CD4-positive, alpha-beta T cell (primary cell): ENCODE measurements around the gene SDF4. TPM values are rescaled to one million over a fixed set of nuclear protein-coding genes. Genes with fewer than 3 reads are reported as not detected.

Experiments used
- ATAC-seq: fragments of 200-7000 bp; cut with Tn5 transposase; one replicate; pipeline ENCODE4 v1.10.0; 2022; ENCODE audit warnings: mild to moderate bottlenecking; ENCODE audit not compliant: poor library complexity
- CTCF ChIA-PET: fragments of 350-600 bp; sonication (Branson Sonifier 250); formaldehyde crosslinking; loops from one replicate; lab custom pipeline; 2021; ENCODE audit warnings: antibody characterized with exemption, inconsistent platforms; lab: Charles Lee
- POLR2A ChIA-PET: fragments of 350-600 bp; sonication (Branson Sonifier 250); formaldehyde crosslinking; loops from one replicate; lab custom pipeline; 2021; ENCODE audit warnings: antibody characterized with exemption, inconsistent platforms; lab: Charles Lee
- DNase-seq, 14 experiments: peaks; one replicate each; pipeline ENCODE4 v3.0.0-alpha.2; 2013 to 2020; ENCODE audit warnings: mixed read lengths in 2 of 14
- H3K27ac ChIP-seq, 2 donors: one replicate each; pipeline versions ENCODE4 v1.5.1 to v1.7.0; 2013; ENCODE audit warnings: low read length in 2 of 2, low read depth in 1 of 2, mild to moderate bottlenecking in 1 of 2
- H3K27me3 ChIP-seq, 2 experiments: 1 replicate in 1 of 2; 2 replicates in 1 of 2; pipeline versions ENCODE4 v1.6.1 to v1.7.0; 2013; ENCODE audit warnings: low read length in 2 of 2, control low read depth in 1 of 2, mild to moderate bottlenecking in 1 of 2, moderate library complexity in 1 of 2; ENCODE audit not compliant: insufficient read depth in 2 of 2, control insufficient read depth in 1 of 2
- H3K36me3 ChIP-seq: one replicate; pipeline ENCODE4 v1.6.1; 2013; ENCODE audit warnings: low read length, control low read depth; ENCODE audit not compliant: insufficient read depth
- H3K4me1 ChIP-seq: one replicate; pipeline ENCODE4 v1.6.1; 2013; ENCODE audit warnings: low read length, control low read depth; ENCODE audit not compliant: insufficient read depth
- H3K4me3 ChIP-seq: one replicate; pipeline ENCODE4 v1.5.1; 2013; ENCODE audit warnings: mild to moderate bottlenecking, low read length, moderate library complexity
- H3K9me3 ChIP-seq, 2 experiments: 1 replicate in 1 of 2; 2 replicates in 1 of 2; pipeline versions ENCODE4 v1.6.1 to v1.7.0; 2013; ENCODE audit warnings: low read length in 2 of 2, mild to moderate bottlenecking in 2 of 2, control low read depth in 1 of 2, moderate library complexity in 1 of 2; ENCODE audit not compliant: control insufficient read depth in 1 of 2, insufficient read depth in 1 of 2
- H3K27ac Mint-ChIP-seq: one replicate; pipeline ENCODE4 v1.8.0; 2020; ENCODE audit warnings: mixed read lengths
- H3K27me3 Mint-ChIP-seq: one replicate; pipeline ENCODE4 v1.8.0; 2021; ENCODE audit warnings: mixed read lengths
- H3K36me3 Mint-ChIP-seq: one replicate; pipeline ENCODE4 v1.8.0; 2021; ENCODE audit warnings: low read depth, mixed read lengths
- H3K4me1 Mint-ChIP-seq: one replicate; pipeline ENCODE4 v1.8.0; 2021; ENCODE audit warnings: low read depth, mixed read lengths
- H3K4me3 Mint-ChIP-seq: one replicate; pipeline ENCODE4 v1.8.0; 2020; ENCODE audit warnings: mild to moderate bottlenecking, mixed read lengths
- H3K9me3 Mint-ChIP-seq: one replicate; pipeline ENCODE4 v1.8.0; 2020; ENCODE audit warnings: mixed read lengths
- CTCF ChIP-seq: fragments of 200-600 bp; IDR thresholded peaks from one replicate; pipeline ENCODE4 v1.8.0; 2022; ENCODE audit warnings: antibody characterized with exemption, mild to moderate bottlenecking
- intact Hi-C, 2 experiments: fragments of 100-400 bp; cut with DNase I in 1 of 2; cut with micrococcal nuclease in 1 of 2; formaldehyde crosslinking; loops; one replicate each; pipeline versions ENCODE4 v1.15.1 to v1.9.0; 2023 to 2025; cut with DNase I, micrococcal nuclease
- total RNA-seq, 174 experiments: library from RNA in 2 of 174; stranded (reverse) in 2 of 174; gene quantifications; one replicate each; pipeline ENCODE4 v1.2.3 and lab custom pipeline; 2021 to 2026

The SDF4 gene
- total RNA-seq, 2 experiments from 2014 or later = 66.3 to 71.0 TPM

- no peaks in the 10 kb centered on the region for H3K9me3 ChIP-seq
- no peaks in the 10 kb centered on the region for H3K27me3 ChIP-seq
- H3K4me3 Mint-ChIP-seq = peak within 1 kb of the TSS; percentile 69
- no peaks in the 10 kb centered on the region for H3K9me3 Mint-ChIP-seq
- no peaks in the 10 kb centered on the region for H3K27me3 Mint-ChIP-seq
- ChIA-PET CTCF (no interaction called here), POLR2A (no interaction called here)
- peak within 1 kb of the TSS; percentile 61 for H3K4me3 ChIP-seq
- H3K36me3 ChIP-seq = no peaks in the 10 kb centered on the region
- H3K27ac Mint-ChIP-seq = no peak within 1 kb of the TSS
- peaks cover 60% of the 10 kb centered on the region for H3K4me1 ChIP-seq
- H3K27ac ChIP-seq = peak within 1 kb of the TSS in 1 of 2 donors; percentile 52
- ATAC-seq = no peak
- DNase-seq = peak in 8 of 14 experiments; percentile 11 to 76 (median 53)
- no peaks in the 10 kb centered on the region for H3K36me3 Mint-ChIP-seq
- intact Hi-C loops = loop anchor here in 1 of 2 experiments (5.0 kb wide), 1 partner anchor 49 kb away; no protein-coding TSS in a partner anchor
- peaks cover 19% of the 10 kb centered on the region for H3K4me1 Mint-ChIP-seq
- no peak for TF ChIP-seq CTCF
These were observed 25.3 kb downstream of the SDF4 start, which contains the start of gene TNFRSF18 for GRCh38 chr1:1206376-1206965. Gene TNFRSF18 (minus strand): TSS chr1:1206592. CDS start chr1:1206571, 21 bp downstream.

- TF ChIP-seq CTCF = no peak
- ATAC-seq (no peak), DNase-seq (peak in 6 of 14 experiments; percentile 0 to 46 (median 18))
- no peaks in the 10 kb centered on the region for H3K27me3 Mint-ChIP-seq
- no peak overlapping the region for H3K27ac Mint-ChIP-seq
- no peaks in the 10 kb centered on the region for H3K36me3 Mint-ChIP-seq
- H3K9me3 Mint-ChIP-seq = no peaks in the 10 kb centered on the region
- ChIA-PET CTCF (no interaction called here), POLR2A (no interaction called here)
- H3K9me3 ChIP-seq = no peaks in the 10 kb centered on the region
- no peaks in the 10 kb centered on the region for H3K27me3 ChIP-seq
- intact Hi-C loops = loop anchor here in 1 of 2 experiments (5.0 kb wide), 1 partner anchor 49 kb away; no protein-coding TSS in a partner anchor
- H3K4me3 ChIP-seq = peak overlapping the region; percentile 61
- no peaks in the 10 kb centered on the region for H3K36me3 ChIP-seq
- H3K4me3 Mint-ChIP-seq = peak overlapping the region; percentile 69
- peaks cover 56% of the 10 kb centered on the region for H3K4me1 ChIP-seq
- H3K4me1 Mint-ChIP-seq = peaks cover 19% of the 10 kb centered on the region
- peak overlapping the region in 1 of 2 donors; percentile 52 for H3K27ac ChIP-seq
These were observed 25.9 kb downstream of the SDF4 start for GRCh38 chr1:1205769-1206375.

- Mint-ChIP-seq H3K4me3 (peak overlapping the region; percentile 51), H3K9me3 (no peaks in the 10 kb centered on the region), H3K27me3 (no peaks in the 10 kb centered on the region), H3K36me3 (no peaks in the 10 kb centered on the region), H3K27ac (no peak overlapping the region), H3K4me1 (peaks cover 19% of the 10 kb centered on the region)
- ChIA-PET POLR2A (no interaction called here), CTCF (no interaction called here)
- DNase-seq (peak in 5 of 14 experiments; percentile 1 to 34 (median 4)), ATAC-seq (no peak)
- Histone ChIP-seq H3K27ac (peak overlapping the region in 1 of 2 donors; percentile 52), H3K36me3 (no peaks in the 10 kb centered on the region), H3K27me3 (no peaks in the 10 kb centered on the region), H3K9me3 (no peaks in the 10 kb centered on the region), H3K4me3 (peak overlapping the region; percentile 61), H3K4me1 (peaks cover 62% of the 10 kb centered on the region)
- intact Hi-C loops = loop anchor here in 1 of 2 experiments (5.0 kb wide), 1 partner anchor 48 kb away; no protein-coding TSS in a partner anchor
- no peak for TF ChIP-seq CTCF
These were observed 26.6 kb downstream of the SDF4 start for GRCh38 chr1:1204998-1205768.
